AG09309 (cell line): ENCODE results near the gene ZNF521.

Experiments used
- DNase-seq: peaks from one replicate; pipeline ENCODE4 v3.0.0-alpha.2; 2010; ENCODE audit warnings: low read depth
- H3K4me3 ChIP-seq: 2 replicates; pipeline ENCODE4 v1.5.1; 2011; ENCODE audit warnings: mild to moderate bottlenecking, low read depth, low read length, moderate library complexity; ENCODE audit not compliant: control insufficient read depth
- CTCF ChIP-seq: IDR thresholded peaks from 2 replicates; pipeline ENCODE4 v1.5.1; 2011; ENCODE audit warnings: mild to moderate bottlenecking, low read depth, low read length, inconsistent platforms; ENCODE audit not compliant: insufficient read depth, control insufficient read depth; ENCODE audit errors: missing control alignments

The ZNF521 gene

DNA sequence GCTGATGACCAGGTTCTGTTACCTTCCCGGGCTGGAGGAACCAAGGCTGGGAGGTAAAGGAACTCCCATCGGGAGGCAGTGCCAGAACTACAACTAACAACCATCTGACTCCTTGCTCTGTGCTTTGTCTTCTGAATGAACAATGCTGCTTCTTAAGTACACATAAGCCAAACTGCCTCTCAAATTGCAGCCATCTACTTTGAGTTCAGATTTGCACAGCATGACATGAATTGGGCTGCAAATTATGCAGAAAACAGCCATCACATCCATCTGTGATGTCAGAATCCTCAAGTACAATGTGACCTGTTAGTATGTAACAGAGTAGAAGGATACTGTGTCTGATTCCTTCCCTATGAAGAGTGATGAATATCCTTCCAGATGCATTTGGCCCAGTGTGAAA lies 290.6 kb downstream of the ZNF521 start:
- no peak overlapping the region for H3K4me3 ChIP-seq
- no peak for DNase-seq
- TF ChIP-seq CTCF, result no peak

GRCh38 chr18:25058521-25058920 lies 293.4 kb downstream of the ZNF521 start:
- TF ChIP-seq CTCF, result no peak
- DNase-seq, result no peak

DNA sequence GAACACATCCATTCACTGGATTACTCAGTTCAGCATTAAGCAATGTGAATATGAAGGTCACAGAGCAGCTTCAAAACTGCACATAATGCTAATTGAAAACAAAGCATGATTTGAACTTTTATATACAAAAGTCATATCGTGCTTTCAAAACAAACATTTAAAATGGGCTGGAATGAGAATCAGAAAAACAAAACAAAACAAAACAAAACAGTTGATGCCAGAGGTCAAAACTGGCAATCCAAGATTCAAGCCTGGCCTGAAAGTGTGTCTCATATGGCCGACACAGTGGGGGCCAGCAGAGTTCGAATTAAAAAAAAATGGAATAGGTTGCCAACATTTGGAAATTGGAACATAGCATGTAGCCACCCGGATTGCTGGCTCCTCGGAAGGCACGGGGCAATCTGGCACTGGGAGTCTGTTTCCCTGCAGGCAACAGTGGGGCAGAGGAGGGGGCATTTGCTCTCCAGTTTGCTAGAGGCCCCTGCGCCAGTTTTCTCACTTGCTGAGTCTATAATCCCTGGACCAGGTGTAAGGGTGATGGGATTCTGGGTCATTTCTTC lies 294.4 kb downstream of the ZNF521 start:
- no peak overlapping the region for H3K4me3 ChIP-seq
- DNase-seq, result no peak
- no peak for TF ChIP-seq CTCF

More at GRCh38 chr18:25058521-25058920, 293.4 kb downstream of the ZNF521 start:
- H3K4me3 ChIP-seq, result no peak overlapping the region

- TF ChIP-seq CTCF, result no peak
- no peak for DNase-seq
- no peak overlapping the region for H3K4me3 ChIP-seq
These were observed 295.5 kb downstream of the ZNF521 start for GRCh38 chr18:25056429-25056828.

DNA sequence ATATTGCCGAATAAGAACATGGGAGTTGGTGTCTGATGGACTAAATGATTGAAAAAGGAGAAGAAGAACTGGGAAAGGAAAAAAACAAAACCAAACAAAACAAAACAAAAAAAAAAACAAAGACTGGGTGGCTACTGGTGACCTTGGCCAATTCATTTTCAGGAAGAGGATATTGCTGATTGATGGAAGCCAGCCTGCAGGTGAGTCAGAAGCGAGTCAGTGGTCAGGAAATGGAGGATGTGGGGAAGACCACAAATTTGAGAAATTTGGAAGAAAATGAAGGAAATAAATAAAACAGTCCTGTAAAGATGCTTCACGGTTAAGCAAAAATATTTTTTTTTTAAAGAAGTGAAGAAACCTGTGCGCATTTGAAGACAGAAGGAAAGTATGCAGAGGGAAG lies 296.9 kb downstream of the ZNF521 start:
- TF ChIP-seq CTCF, result no peak
- no peak overlapping the region for H3K4me3 ChIP-seq
- DNase-seq, result no peak

- DNase-seq, result no peak
- H3K4me3 ChIP-seq, result no peak overlapping the region
- no peak for TF ChIP-seq CTCF
These were observed 298.5 kb downstream of the ZNF521 start for GRCh38 chr18:25053466-25053865.

DNA sequence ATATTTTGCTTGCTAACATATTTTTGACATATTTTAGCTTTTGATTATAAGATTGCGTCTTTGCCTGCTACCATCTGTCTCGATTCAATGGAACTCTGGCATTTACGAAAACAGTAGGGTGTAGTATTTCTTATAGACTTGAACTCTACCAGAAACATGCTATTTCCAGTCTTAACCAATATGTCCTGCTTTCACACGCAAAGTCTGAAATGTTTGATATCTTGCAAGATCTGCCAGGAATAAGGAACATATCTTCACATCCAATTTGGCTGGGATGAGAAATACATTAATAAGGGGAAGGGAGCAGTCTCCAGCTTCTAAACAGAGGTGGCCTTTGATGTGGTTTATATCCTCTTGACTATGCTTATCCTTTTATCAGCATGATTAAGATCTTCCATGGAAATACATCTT lies 299.4 kb downstream of the ZNF521 start:
- H3K4me3 ChIP-seq, result no peak overlapping the region
- DNase-seq, result no peak
- TF ChIP-seq CTCF, result no peak
